Neural cell (in vitro differentiated cells): ENCODE data around the gene INPP5B. TPM values are rescaled to one million over a fixed set of nuclear protein-coding genes. Genes with fewer than 3 reads are reported as not detected.
A peak's percentile ranks its signal among the peaks of the same experiment; 100 is the strongest.

Source experiments
- H2AFZ ChIP-seq: fragments of 200-600, 300-800 bp; sonication (generic), shearing (Covaris generic); 2 replicates; pipeline ENCODE4 v1.6.0; 2014; ENCODE audit warnings: low read depth, mild to moderate bottlenecking, antibody characterized with exemption, low read length, moderate library complexity
- H3F3A ChIP-seq: fragments of 200-600 bp; shearing (Covaris generic); 2 replicates; pipeline ENCODE4 v1.6.1; 2016; ENCODE audit warnings: mild to moderate bottlenecking, moderate library complexity, mixed read lengths, antibody characterized with exemption, low read length; ENCODE audit not compliant: insufficient read depth, poor library complexity, severe bottlenecking
- H3K27ac ChIP-seq: fragments of 200-600, 300-800 bp; sonication (generic), shearing (Covaris generic); 2 replicates; pipeline ENCODE4 v1.5.1; 2014; ENCODE audit warnings: mild to moderate bottlenecking, low read length, moderate library complexity
- H3K27me3 ChIP-seq: fragments of 300-800, 200-600 bp; sonication (generic), shearing (Covaris generic); 2 replicates; pipeline ENCODE4 v1.6.0; 2014; ENCODE audit warnings: mild to moderate bottlenecking, low read depth, low read length, moderate library complexity; ENCODE audit not compliant: insufficient read depth
- H3K36me3 ChIP-seq: fragments of 300-800, 200-600 bp; sonication (generic), shearing (Covaris generic); 2 replicates; pipeline ENCODE4 v1.5.1; 2014; ENCODE audit warnings: mild to moderate bottlenecking, antibody characterized with exemption, low read length, moderate library complexity; ENCODE audit not compliant: insufficient read depth
- H3K4me2 ChIP-seq: fragments of 300-800, 200-600 bp; sonication (generic), shearing (Covaris generic); 2 replicates; pipeline ENCODE4 v1.6.0; 2014; ENCODE audit warnings: mild to moderate bottlenecking, low read length
- H3K4me3 ChIP-seq: fragments of 300-800, 200-600 bp; sonication (generic), shearing (Covaris generic); 2 replicates; pipeline ENCODE4 v1.5.1; 2014; ENCODE audit warnings: mild to moderate bottlenecking, low read length, moderate library complexity
- H3K79me2 ChIP-seq: fragments of 200-600 bp; shearing (Covaris generic); replicated peaks from 2 replicates; pipeline ENCODE4 v1.6.0; 2014; ENCODE audit warnings: mild to moderate bottlenecking, low read length, moderate library complexity; ENCODE audit not compliant: insufficient read depth
- H3K9ac ChIP-seq: fragments of 300-800, 200-600 bp; sonication (generic), shearing (Covaris generic); 2 replicates; pipeline ENCODE4 v1.6.1; 2016; ENCODE audit warnings: mild to moderate bottlenecking, low read length, mixed read lengths
- H3K9me2 ChIP-seq: fragments of 200-600 bp; shearing (Covaris generic); 2 replicates; pipeline ENCODE4 v1.6.1; 2016; ENCODE audit warnings: mild to moderate bottlenecking, low read length, mixed read lengths; ENCODE audit not compliant: insufficient read depth
- H3K9me3 ChIP-seq: fragments of 200-600, 300-800 bp; sonication (generic), shearing (Covaris generic); 2 replicates; pipeline ENCODE4 v1.6.1; 2016; ENCODE audit warnings: mild to moderate bottlenecking, mixed run types, low read length, moderate library complexity, mixed read lengths
- H4K20me1 ChIP-seq: fragments of 200-600 bp; shearing (Covaris generic); 2 replicates; pipeline ENCODE4 v1.6.1; 2016; ENCODE audit warnings: mild to moderate bottlenecking, mixed run types; ENCODE audit not compliant: insufficient read depth
- CTCF ChIP-seq: fragments of 450-650 bp; IDR thresholded peaks from 2 replicates; pipeline ENCODE4 v1.5.1; 2014; ENCODE audit warnings: antibody characterized with exemption, mild to moderate bottlenecking, moderate library complexity; ENCODE audit not compliant: poor library complexity, severe bottlenecking
- EP300 ChIP-seq: fragments of 450-650 bp; conservative IDR thresholded peaks from 2 replicates; pipeline ENCODE4 v1.6.1; 2014; ENCODE audit warnings: antibody characterized with exemption, mild to moderate bottlenecking, moderate library complexity; ENCODE audit not compliant: poor library complexity, severe bottlenecking
- MXI1 ChIP-seq: fragments of 450-650 bp; conservative IDR thresholded peaks from 2 replicates; pipeline ENCODE4 v1.6.1; 2014; ENCODE audit warnings: antibody characterized with exemption, mild to moderate bottlenecking; ENCODE audit not compliant: poor library complexity, severe bottlenecking
- POLR2AphosphoS5 ChIP-seq: IDR thresholded peaks from 2 replicates; pipeline ENCODE4 v1.6.1; 2012
- RAD21 ChIP-seq: fragments of 450-650 bp; conservative IDR thresholded peaks from 2 replicates; pipeline ENCODE4 v1.6.1; 2014; ENCODE audit warnings: antibody characterized with exemption, mild to moderate bottlenecking, moderate library complexity
- REST ChIP-seq: IDR thresholded peaks from 2 replicates; pipeline ENCODE4 v1.6.1; 2012; ENCODE audit warnings: borderline replicate concordance
- polyA plus RNA-seq: library from polyadenylated mRNA; depleted of rRNA; stranded (reverse); fragments of >200 nt; gene quantifications from 2 replicates; pipeline ENCODE4 v1.2.3, GENCODE V29; 2014

Gene INPP5B
- polyA plus RNA-seq, 1 donor from 2014 or later: 13.4 TPM

- no peak overlapping the region for H3K27ac ChIP-seq
Observed at GRCh38 chr1:37932759-37933158, 14.1 kb downstream of the INPP5B start.

GRCh38 chr1:37931361-37932158 is 15.3 kb downstream of the INPP5B start:
- H3K27me3 ChIP-seq: no peaks in the 10 kb centered on the region
- no peaks in the 10 kb centered on the region for H3K9me3 ChIP-seq
- H3K4me2 ChIP-seq: peak overlapping the region; percentile 66
- H4K20me1 ChIP-seq: no peaks in the 10 kb centered on the region
- peak overlapping the region; percentile 64 for H3K9ac ChIP-seq
- peak overlapping the region; percentile 89 for H3K4me3 ChIP-seq
- H3K79me2 ChIP-seq: peaks cover 3% of the 10 kb centered on the region
- TF ChIP-seq POLR2AphosphoS5 (peak; percentile 65), EP300 (no peak), MXI1 (peak; percentile 65), CTCF (no peak), RAD21 (no peak), REST (peak; percentile 42)
- no peaks in the 10 kb centered on the region for H3K9me2 ChIP-seq
- peak overlapping the region; percentile 72 for H3K27ac ChIP-seq
- peak overlapping the region; percentile 56 for H2AFZ ChIP-seq
- peaks cover 4% of the 10 kb centered on the region for H3F3A ChIP-seq
- H3K36me3 ChIP-seq: no peaks in the 10 kb centered on the region

More at GRCh38 chr1:37932759-37933158, 14.1 kb downstream of the INPP5B start:
- peaks cover 4% of the 10 kb centered on the region for H3F3A ChIP-seq
- no peak overlapping the region for H3K9ac ChIP-seq
- peaks cover 3% of the 10 kb centered on the region for H3K79me2 ChIP-seq
- no peaks in the 10 kb centered on the region for H3K9me3 ChIP-seq
- no peaks in the 10 kb centered on the region for H3K27me3 ChIP-seq
- no peak overlapping the region for H3K4me3 ChIP-seq
- H3K4me2 ChIP-seq: no peak overlapping the region
- TF ChIP-seq CTCF (no peak), MXI1 (no peak), POLR2AphosphoS5 (no peak)
- H3K36me3 ChIP-seq: no peaks in the 10 kb centered on the region
- no peaks in the 10 kb centered on the region for H4K20me1 ChIP-seq
- no peaks in the 10 kb centered on the region for H3K9me2 ChIP-seq
- no peak overlapping the region for H2AFZ ChIP-seq
